Activated gamma-delta T cell treated with Interleukin-2 at 50 U/mL for 16 hours (primary cell): ENCODE measurements around the gene ABCC1.
"Not testable (repeated sequence)": the region's sequence is repeated elsewhere in the genome, so short reads cannot be mapped to it uniquely, and the experiment has no call there.

ENCODE experiments used
- DNase-seq: peaks from one replicate; pipeline ENCODE4 v3.0.0-alpha.2; 2020

ABCC1 gene

DNA sequence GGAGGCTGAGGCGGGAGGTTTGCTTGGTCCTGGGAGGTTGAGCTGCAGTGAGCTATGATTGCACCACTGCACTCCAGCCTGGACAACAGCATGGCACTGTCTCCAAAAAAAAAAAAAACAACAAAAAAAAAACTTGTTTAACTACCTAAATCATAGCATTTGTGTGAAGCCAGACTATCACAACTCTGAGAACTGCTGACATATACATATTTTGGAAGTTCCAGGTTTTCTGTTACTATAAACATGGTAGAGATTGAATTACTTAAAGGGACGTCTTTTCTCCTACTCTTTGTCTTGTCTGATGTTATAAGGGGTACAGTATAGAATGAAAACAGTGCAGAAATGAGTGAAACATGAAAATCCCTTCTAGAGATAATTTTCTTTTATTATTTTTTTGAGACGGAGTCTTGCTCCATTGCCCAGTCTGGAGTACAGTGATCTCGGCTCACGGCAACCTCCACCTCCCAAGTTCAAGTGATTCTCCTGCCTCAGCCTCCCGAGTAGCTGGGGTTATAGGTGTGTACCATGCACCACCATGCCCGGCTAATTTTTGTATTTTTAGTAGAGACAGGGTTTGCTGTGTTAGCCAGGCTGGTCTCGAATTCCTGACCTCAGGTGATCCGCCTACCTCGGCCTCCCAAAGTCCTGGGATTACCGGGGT is 18.4 kb downstream of the ABCC1 start:
- DNase-seq, result no peak

DNA sequence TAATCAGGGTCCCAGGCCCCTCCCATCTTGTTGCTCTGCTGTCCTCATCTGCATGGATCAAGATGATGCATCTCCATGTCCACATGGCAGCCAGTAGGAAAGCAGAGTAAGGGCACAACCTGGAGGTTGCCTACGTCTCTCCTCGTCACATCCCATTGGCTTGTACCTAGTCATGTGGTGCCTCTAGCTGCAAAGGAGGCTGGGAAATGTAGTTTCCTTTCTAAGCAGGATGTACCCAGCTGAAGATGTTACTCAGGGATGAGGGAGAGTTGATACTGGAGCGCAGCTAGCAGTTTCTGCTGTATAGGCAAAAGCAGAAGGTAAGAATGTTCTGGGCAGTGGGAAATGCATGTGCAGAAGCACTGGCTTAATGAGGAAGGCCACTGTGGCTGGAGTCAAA is 20.8 kb downstream of the ABCC1 start:
- no peak for DNase-seq

DNA sequence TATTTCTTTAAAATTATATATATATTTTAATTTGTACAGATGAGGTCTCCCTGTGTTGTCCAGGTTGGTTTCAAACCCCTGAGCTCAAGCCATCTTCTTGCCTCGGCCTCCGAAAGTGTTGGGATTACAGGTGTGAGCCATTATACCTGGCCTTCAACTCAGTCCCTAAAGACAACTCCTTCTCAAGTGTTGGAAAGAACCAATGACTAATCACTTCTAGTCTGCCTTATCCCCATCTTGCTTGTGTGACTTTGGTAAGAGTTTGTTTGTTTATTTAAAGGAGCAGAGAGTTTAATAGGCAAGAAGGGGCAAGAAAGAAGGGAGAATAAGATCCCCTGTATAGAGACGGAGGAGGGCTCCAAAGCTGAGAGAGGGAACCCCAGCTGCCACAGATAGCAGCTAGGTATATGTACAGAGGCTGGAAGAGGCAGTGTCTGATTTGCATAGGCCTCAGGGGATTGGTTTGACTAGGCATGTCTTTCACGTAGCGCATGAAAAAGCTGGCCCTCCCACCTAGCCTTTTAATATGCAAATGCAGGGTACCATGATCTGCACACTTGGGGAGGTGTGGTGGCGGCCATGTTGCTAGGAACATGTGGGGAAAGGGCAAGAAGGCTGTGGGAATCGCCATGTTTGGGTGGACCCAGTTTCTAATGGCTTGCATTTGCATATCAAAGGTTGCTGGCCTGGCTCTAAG is 21.5 kb downstream of the ABCC1 start:
- DNase-seq, result no peak

DNA sequence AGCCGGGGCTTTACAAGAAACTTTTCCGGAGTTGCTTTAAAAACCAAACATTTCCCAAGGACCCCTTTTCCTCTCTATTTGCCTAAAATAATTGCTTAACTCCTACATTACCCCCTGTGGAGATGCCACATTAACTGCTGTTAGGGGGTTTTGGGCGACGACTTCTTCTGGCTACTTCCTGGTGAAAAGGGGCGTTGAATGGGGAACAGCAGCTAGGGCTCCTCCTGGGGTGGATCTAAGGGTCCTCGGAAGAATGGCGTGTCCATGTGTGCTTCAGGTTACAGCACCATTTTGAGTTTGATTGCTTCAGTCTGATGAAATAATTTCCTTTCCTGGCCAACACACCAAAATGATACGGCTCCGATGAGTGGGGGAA is 22.0 kb downstream of the ABCC1 start:
- DNase-seq, result no peak

DNA sequence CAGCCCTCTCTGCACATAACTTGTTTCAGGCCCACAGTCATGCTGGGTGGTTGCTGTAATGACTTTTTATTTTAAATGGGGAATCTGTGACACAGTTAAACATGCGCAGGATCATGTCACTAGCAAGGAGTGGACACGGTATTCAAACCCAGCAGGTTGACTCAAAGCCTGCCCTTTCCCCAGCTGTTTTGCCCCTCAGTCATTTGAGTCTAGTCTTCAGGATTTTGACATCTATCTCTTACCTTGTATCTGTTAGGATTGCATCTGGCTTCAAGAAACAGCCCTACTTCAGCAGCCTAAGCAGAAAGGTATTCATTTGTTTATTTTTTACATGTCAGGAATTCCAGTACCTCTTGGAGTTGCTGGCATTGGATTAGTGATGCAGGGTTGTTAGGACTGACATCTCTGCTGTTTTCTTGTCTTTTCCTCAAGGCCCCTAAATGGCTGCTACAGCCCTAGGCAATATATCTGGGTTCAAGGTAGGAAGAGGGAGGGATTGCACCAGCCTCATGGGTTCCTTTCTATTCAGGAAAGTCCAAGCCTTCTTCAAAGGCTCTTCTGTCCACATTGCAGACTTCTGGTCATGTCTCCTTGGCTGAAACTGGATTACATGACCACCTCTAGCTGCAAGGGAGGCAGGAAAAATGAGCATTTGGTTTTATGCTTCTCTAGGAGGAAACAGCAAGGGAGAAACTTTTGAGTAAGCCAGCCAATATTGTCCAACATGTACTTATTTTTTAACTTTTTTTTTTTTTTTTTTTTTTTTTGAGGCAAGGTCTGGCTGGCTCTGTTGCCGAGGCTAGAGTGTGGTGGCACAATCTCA is 22.8 kb downstream of the ABCC1 start:
- DNase-seq, result no peak

DNA sequence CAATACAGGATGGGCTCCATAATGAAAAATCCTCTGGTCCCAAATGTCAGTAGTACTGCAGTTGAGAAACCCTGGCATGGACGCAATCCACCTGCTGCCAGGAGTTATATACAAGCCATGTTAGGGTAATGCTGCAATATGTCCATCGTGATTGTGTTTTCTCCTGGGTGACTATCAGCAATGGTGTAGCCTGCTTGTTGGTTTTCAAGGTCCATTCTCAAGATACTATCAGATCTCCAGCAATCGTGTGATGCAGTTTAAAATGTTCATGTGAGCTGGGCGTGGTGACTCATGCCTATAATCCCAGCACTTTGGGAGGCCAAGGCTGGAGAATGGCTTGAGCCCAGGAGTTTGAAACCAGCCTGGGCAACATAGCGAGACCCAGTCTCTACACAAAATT is 24.0 kb downstream of the ABCC1 start:
- no peak for DNase-seq

DNA sequence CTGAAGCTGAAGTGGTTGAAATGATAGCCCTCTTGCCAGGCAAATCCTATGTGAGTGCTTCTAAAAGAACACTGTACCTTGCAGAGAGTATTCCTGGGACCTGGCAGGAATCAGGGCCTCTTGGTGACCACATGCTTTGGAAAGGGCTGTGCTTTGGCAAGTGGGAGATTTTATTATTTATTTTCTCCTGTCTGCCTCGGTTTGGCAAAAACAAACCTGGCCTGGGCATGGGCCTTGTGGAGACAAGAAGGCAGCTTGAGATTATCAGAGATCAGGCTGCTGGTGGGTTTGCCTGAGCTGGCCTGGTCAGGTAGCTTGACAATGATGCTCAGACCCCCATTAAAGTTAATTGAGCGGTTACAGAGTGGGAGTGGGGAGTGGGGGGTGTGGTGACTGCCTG is 24.6 kb downstream of the ABCC1 start:
- DNase-seq, result no peak

DNA sequence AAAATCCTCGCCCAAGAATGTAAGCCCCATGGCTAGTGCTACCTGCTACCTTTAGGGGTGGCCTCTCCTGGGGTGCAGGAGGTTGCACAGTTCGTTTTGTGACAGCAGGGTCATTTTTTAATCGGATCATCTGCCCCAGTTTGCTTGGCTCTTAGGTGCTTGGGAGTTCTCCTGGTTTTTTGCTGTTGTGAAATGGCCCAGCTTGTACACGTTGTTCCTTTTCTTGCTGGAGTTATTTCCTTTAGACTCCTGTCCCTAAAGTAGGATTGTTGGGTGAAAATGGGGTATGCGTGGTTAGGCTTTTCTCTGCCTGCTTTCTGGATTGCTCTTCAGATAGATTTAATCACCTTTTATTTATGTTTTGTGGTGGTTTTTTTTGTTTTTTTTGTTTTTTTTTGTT is 25.8 kb downstream of the ABCC1 start:
- DNase-seq, result no peak

DNA sequence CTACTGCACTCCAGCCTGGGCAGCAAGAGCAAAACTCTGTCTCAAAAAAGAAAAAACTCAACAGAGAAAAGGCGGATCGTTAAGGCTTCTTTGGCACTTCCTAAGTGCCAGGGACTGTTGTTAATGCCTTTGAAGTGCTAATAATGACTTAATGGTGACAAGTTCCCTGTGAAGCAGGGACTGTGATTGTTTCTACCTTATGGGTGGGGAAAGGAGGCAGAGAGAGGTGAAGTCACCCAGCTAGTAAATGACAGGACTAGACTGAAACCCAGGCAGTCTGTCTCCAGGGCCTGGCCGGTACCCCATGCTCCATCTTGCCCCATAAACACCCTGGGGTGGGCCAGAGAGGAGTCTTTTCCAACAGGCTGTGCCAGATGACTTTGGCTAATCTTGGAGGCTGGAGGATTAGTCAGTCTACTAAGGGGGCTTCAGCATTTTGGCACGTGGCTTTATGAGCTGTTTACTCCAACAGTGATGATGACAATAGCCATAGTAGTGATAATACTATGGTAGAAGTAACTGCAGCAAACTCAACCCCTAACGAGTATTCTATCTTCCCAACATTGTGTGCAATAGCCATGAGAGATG is 26.9 kb downstream of the ABCC1 start:
- no peak for DNase-seq

DNA sequence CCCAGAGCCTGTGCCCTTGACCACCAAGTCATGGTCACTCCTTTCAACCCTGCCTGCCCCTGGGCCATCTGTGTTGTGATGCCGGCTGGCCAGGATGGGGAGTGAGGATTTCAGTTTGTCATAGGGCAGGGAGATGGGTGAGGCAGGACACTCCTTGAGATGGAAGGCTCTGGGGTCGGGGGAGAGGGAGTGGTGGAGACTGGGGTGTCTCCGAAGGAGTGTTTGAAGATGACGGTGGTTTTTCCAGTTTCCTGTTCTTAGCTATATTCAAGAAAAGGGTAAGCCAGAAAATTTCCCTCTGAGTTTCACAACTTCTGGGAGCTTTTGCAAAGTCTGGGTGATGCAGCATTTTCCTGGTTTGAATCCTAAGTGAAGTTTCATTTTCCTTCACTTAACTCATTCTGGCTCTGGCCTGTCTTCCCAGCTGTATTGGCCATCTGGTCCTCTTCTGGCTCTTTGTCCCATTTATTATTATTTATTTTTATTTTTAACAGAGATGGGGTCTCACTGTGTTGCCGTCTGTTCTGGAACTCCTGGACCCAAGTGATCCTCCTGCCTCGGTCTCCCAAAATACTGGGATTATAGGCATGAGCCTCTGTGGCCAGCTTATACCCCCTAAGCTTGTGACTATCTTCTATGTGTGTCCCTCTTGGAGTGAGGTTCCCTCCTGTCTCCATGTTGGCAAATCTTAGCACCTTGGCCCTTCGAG is 27.7 kb downstream of the ABCC1 start:
- DNase-seq, result no peak

DNA sequence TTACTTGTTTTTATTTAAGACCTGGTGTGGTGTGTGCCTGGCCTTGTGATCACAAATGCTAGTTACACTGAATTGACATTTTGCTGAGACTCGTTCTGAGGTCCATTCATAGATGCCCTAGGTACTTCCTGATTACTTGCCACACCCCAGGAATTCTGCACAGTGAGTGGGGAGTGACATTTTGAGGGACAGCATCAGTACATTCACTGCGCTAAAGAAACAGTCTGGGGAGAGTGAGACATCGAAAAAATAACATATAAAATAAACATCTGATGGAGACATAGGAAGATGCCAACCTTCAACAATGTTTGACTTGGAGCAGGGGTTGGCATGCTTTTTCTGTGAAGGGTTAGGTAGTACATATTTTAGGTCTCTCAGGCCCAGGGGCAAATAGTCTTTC is 30.4 kb downstream of the ABCC1 start:
- no peak for DNase-seq

DNA sequence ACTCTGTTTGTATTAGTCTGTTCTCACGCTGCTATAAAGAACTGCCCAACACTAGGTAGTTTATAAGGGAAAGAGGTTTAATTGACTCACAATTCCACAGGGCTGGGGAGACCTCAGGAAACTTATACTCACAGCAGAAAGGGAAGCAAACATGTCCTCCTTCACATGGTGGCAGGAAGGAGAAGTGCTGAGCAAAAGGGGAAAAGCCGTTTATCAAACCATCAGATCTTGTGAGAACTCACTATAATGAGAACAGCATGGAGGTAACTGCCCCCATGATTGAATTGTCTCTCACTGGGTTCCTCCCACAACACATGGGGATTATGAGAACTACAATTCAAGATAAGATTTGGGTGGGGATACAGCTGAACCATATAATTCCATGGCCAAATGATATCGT is 30.9 kb downstream of the ABCC1 start:
- DNase-seq, result no peak

DNA sequence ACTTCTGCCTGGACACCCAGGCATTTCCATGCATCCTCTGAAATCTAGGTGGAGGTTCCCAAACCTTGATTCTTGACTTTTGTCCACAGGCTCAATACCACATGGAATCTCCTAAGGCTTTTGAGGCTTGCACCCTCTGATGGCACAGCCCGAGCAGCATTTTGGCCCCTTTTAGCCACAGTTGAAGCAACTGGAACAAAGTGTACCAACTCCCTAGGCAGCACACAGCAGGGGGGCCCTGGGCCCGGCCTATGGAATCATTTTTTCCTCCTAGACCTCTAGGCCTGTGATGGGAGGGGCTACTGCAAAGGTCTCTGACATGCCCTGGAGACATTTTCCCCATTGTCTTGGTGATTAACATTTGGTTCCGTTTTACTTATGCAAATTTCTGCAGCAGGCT is 32.0 kb downstream of the ABCC1 start:
- DNase-seq, result no peak

DNA sequence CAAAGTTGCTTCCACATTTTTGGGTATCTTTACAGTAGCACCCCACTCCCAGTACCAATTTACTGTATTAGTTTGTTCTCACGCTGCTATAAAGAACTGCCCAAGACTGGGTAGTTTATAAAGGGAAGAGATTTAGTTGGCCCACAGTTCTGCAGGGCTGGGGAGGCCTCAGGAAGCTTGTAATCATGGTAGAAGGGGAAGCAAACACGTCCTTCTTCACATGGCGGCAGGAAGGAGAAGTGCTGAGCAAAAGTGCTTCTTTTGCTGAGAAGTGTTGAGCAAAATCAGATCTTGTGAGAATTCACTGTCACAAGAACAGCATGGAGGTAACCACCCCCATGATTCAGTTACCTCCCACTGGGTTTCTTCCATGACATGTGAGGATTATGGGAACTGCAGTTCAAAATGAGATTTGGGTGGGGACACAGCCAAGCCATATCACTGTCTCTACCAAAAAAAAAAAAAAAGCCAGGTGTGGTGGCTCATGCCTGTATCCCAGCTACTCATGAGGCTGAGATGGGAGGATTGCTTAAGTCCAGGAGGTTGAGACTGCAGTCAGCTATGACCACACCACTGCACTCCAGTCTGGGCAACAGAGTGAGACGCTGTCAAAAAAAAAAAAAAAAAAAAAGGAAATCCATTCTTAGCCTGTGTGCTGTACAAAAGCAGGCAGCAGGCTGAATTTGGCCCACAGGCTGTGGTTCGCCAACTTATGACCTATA is 32.9 kb downstream of the ABCC1 start:
- DNase-seq, result not testable (repeated sequence)

DNA sequence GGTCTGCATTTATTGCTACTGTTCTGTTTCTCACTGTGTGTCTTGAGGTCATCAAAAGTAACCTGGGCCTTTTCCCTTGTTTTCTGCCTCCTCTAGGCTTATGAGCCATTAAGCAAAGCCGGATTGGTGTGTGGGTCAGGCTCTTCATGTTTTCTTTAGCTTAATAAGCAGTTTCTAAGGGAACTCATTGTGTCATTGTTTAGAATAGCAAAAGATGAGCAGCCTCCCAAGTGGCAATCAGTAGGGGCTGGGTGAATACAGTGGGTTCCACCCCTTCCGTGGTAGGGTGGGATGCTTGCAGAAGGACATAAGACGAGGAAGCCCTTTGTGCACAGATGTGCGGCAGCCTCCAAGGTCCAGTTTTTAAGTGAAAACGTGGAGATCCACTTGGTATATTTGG is 34.5 kb downstream of the ABCC1 start:
- no peak for DNase-seq

DNA sequence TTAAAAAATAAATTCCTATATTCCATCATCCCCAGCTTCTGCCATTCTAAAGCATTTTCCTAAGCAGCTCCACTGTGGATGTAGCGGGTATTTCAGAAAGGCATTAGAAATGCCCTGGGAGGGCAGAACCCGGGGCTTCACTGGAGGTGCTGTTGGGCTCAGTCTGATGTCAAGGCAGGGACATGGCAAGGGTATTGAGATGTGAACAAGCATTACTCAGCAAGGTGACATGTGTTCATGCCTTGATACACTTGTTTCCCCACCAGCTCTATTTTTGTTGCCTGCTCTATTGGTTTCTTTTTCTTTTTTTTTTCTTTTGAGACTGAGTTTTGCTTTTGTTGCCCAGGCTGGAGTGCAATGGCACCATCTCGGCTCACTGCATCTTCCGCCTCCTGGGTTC is 35.7 kb downstream of the ABCC1 start:
- DNase-seq, result no peak

DNA sequence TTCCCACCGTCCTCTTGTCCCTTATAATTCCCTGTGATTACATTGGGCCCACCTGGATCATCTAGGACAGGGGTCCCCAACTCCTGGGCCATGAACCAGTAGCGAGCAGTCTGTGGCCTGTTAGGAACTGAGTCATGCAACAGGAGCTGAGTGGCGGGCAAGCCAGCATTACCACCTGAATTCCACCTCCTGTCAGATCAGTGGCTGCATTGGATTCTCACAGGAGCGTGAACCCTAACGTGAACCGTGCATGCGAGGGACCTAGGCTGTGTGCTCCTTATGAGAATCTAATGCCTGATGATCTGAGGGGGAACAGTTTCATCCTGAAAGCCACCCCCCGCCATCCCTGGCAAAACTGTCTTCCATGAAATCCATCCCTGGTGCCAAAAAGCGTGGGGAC is 36.8 kb downstream of the ABCC1 start:
- no peak for DNase-seq

DNA sequence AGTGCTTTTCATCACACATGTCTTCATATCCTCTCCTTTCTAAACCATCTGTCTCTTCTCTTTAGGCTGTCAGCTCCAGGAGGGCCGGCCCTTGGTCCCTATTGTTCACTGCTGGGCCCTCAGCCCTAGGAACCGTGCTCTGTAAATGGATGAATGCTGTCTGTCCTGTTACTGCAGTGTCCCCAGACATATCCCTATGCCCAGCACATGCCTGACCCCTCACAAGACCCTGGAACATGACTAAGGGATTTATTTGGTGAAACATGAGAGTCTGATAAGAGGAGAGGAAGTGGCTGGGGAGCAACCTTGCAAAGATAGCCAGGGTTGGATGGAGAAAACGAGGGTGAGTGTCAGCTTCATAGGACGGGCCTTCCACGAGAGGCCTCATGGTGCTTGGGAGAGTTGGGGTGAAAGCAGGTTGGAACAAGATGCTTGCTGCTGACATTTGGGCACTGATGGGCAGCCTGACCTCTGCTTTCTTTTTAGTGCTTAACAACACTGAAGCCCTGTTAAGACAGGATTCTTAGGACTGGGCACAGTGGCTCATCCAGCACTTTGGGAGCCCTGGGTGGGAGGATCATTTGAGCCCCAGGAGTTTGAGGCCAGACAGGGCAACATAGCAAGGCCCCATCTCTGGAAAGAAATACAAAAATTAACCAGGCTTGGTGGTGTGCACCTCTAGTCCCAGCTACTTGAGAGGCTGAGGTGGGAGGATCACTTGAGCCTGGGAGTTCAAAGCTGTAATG is 39.0 kb downstream of the ABCC1 start:
- no peak for DNase-seq

DNA sequence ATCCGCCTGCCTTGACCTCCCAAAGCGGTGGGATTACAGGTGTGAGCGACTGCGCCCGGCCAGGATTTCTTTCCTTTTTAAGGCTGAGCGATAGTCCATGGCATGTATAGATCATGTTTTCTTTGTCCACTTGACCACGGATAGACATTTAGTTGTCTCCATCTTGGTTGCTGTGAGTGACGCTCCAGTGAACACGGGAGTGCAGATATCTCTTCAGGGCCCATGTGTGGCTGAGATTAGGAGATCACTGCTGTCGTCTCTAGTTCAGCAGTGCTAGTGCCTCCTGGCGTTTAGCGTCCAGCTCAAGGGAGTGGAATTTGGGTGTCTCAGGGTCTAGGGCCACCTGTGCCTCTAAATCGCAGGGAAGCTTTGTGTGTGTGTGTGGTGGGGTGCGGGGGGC is 41.5 kb downstream of the ABCC1 start:
- no peak for DNase-seq

DNA sequence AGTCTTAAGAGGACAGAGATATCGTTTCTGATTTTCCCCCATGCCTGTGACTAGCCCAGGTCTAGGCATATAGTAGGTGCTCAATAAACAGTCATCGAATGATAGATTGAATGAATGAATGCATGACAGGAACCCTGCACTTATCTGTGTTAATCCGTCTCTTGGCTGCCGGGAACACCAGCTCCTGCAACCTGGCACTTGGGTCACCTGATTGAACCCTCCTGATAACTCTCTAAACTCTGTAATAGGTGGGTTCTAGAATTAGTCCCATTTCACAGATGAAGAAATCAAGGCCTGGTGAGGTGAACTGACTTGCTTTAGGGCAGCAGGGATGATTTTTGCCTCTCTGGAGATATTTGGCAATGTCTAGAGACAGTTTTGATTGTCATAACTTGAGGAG is 43.7 kb downstream of the ABCC1 start:
- DNase-seq, result no peak

DNA sequence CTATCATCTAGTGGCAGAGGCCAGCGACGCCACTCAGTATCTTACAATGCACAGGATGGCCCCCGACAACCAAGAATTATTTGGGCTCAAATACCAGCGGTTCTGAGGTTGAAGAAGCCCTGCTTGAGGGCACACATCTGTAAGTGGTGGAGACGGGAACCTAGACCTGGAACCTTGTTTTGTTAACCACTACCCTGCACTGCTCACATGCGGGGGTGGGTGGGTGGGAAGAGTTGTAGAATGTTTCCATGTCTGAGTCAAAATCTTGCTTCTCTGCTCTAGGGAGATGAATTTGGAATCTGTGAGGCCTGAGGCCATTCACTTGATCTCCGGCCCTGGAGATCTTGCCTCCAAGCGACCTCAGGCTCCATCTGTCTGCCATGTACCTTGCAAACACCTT is 44.1 kb downstream of the ABCC1 start:
- no peak for DNase-seq
